Right atrium auricular region (tissue), 2 donors: ENCODE measurements around the gene DNAH3. TPM values are rescaled to one million over a fixed set of nuclear protein-coding genes. Genes with fewer than 3 reads are reported as not detected.
"Not testable (repeated sequence)": the region's sequence is repeated elsewhere in the genome, so short reads cannot be mapped to it uniquely, and the experiment has no call there.

Experiments used
- DNase-seq: peaks from one replicate; pipeline ENCODE4 v3.0.0-alpha.2; 2019; ENCODE audit warnings: low spot score
- H3K27ac ChIP-seq, 2 donors: fragments of 200-600 bp; sonication (generic); 1 replicate in 1 of 2; 2 replicates in 1 of 2; pipeline ENCODE4 v1.5.1; 2016 to 2019
- H3K27me3 ChIP-seq, 2 donors: fragments of 200-600 bp; sonication (generic); one replicate each; pipeline versions ENCODE4 v1.5.1 to v1.6.0; 2017 to 2019
- H3K36me3 ChIP-seq: fragments of 200-600 bp; sonication (generic); one replicate; pipeline ENCODE4 v1.5.1; 2016
- H3K4me1 ChIP-seq, 2 donors: fragments of 200-600 bp; sonication (generic); one replicate each; pipeline versions ENCODE4 v1.5.1 to v1.6.0; 2017 to 2019
- H3K4me3 ChIP-seq, 2 donors: fragments of 200-600 bp; sonication (generic); 1 replicate in 1 of 2; 2 replicates in 1 of 2; pipeline ENCODE4 v1.5.1; 2017 to 2019; ENCODE audit warnings: mild to moderate bottlenecking in 1 of 2, moderate library complexity in 1 of 2
- H3K9me3 ChIP-seq, 2 donors: fragments of 200-600 bp; sonication (generic); one replicate each; pipeline ENCODE4 v1.5.1; 2019
- total RNA-seq, 2 donors: library from RNA; depleted of rRNA; stranded (reverse); fragments of >200 nt; gene quantifications; one replicate each; pipeline ENCODE4 v1.1.0, GENCODE V29; 2016
- TF ChIP-seq, protein P1 (sequence below), 2 donors: fragments of 200-600 bp; sonication (generic); IDR thresholded peaks; one replicate each; pipeline ENCODE4 v1.5.1; 2019; ENCODE audit warnings: antibody characterized with exemption in 2 of 2

Gene DNAH3
- total RNA-seq, 2 donors from 2014 or later: 0.20 TPM; not detected in 1

DNA sequence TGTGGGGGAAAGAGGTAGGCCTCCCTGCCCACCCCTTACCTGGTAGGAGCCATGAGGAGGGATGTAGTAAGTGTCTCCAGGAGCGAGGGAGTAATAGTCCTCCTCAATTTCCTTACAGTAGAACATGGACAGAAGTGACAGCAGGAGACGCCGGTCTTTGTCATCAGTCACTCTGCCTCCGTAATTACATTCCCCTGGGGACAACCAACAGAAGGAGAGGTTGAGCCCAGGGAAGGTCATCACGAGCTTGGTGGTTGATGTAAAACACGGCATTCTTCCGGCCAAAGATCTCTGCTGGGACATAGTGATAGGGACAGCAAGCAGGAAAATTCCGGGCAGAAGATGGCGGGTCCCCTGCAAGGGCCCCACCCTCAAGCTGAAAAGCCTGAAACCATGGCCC lies 202.2 kb downstream of the DNAH3 start:
- TF ChIP-seq, protein P1, sequence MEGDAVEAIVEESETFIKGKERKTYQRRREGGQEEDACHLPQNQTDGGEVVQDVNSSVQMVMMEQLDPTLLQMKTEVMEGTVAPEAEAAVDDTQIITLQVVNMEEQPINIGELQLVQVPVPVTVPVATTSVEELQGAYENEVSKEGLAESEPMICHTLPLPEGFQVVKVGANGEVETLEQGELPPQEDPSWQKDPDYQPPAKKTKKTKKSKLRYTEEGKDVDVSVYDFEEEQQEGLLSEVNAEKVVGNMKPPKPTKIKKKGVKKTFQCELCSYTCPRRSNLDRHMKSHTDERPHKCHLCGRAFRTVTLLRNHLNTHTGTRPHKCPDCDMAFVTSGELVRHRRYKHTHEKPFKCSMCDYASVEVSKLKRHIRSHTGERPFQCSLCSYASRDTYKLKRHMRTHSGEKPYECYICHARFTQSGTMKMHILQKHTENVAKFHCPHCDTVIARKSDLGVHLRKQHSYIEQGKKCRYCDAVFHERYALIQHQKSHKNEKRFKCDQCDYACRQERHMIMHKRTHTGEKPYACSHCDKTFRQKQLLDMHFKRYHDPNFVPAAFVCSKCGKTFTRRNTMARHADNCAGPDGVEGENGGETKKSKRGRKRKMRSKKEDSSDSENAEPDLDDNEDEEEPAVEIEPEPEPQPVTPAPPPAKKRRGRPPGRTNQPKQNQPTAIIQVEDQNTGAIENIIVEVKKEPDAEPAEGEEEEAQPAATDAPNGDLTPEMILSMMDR (IDR thresholded peaks at IDR 0.05): no peak
- H3K36me3 ChIP-seq: no peaks in the 10 kb centered on the region
- H3K9me3 ChIP-seq: no peaks in the 10 kb centered on the region
- no peaks in the 10 kb centered on the region for H3K4me1 ChIP-seq
- no peak for DNase-seq
- no peak overlapping the region for H3K27ac ChIP-seq
- no peaks in the 10 kb centered on the region for H3K27me3 ChIP-seq
- no peak overlapping the region for H3K4me3 ChIP-seq

DNA sequence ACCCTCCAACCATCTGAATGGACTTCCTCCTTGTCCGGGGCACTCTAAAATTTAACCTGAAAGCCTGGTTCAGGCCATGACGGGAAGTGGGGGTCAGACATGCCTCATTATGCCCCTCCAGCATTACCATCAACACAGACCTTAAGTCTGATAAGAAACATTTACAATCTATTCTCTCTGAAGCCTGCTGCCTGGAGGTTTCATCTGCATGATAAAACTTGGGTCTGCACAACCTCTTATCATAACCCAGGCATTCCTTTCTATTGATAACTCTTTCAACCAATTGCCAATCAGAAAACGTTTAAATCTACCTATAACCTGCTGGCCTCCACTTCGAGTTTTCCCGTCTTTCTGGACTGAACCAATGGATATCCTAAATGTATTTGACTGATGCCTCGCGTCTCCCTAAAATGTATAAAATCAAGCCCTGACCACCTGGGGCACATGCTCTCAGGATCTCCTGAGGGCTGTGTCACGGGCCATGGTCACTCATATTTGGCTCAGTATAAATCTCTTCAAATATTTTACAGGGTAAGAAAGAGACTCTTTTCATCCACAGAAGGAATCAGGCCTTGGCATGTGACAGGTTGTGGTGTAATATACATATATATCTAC lies 204.5 kb downstream of the DNAH3 start:
- no peaks in the 10 kb centered on the region for H3K4me1 ChIP-seq
- DNase-seq: no peak
- H3K9me3 ChIP-seq: no peaks in the 10 kb centered on the region
- H3K36me3 ChIP-seq: no peaks in the 10 kb centered on the region
- no peak overlapping the region for H3K4me3 ChIP-seq
- TF ChIP-seq, protein P1 (IDR thresholded peaks at IDR 0.05): no peak
- H3K27me3 ChIP-seq: no peaks in the 10 kb centered on the region
- H3K27ac ChIP-seq: no peak overlapping the region

DNA sequence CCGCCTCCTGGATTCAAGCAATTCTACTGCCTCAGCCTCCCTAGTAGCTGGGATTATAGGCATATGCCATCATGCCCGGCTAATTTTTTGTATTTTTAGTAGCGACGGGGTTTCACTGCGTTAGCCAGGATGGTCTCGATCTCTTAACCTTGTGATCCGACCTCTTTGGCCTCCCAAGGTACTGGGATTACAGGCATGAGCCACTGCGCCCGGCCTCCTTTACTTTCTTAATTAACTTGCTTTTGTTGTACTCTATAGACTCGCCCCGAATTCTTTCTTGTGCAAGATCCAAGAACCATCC lies 205.1 kb downstream of the DNAH3 start:
- H3K4me1 ChIP-seq, H3K36me3 ChIP-seq, H3K4me3 ChIP-seq, DNase-seq, H3K9me3 ChIP-seq, H3K27me3 ChIP-seq, H3K27ac ChIP-seq: not testable (repeated sequence)

DNA sequence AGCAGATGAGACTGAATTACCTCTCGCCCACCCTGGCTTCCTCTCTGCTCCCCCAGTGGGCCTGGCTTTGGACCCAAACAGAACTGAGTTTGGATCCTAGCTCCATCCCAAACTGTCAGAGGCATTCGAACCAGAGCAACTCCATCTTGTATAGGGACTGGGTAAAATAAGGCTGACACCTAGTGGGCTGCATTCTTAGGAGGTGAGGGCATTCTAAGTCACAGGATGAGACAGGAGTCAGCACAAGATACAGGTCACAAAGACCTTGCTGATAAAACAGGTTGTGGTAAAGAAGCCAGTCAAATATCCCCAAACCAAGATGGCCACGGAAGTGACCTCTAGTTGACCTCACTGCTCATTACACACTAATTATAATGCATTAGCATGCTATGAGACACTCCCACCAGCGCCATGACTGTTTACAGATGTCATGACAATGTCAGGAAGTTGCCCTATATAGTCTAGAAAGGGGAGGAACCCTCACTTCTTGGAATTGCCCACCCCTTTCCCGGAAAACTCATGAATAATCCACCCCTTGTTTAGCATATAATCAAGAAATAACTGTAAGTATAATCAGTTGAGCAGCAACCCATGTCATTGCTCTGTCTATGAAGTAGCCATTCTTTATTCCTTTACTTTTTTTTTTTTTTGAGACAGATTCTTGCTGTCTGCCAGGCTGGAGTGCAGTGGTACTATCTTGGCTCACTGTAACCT lies 205.6 kb downstream of the DNAH3 start:
- no peaks in the 10 kb centered on the region for H3K9me3 ChIP-seq
- H3K4me3 ChIP-seq: no peak overlapping the region
- no peak overlapping the region for H3K27ac ChIP-seq
- no peaks in the 10 kb centered on the region for H3K27me3 ChIP-seq
- TF ChIP-seq, protein P1 (IDR thresholded peaks at IDR 0.05): peak in 1 of 2 donors; percentile 27
- no peaks in the 10 kb centered on the region for H3K36me3 ChIP-seq
- DNase-seq: no peak
- no peaks in the 10 kb centered on the region for H3K4me1 ChIP-seq

DNA sequence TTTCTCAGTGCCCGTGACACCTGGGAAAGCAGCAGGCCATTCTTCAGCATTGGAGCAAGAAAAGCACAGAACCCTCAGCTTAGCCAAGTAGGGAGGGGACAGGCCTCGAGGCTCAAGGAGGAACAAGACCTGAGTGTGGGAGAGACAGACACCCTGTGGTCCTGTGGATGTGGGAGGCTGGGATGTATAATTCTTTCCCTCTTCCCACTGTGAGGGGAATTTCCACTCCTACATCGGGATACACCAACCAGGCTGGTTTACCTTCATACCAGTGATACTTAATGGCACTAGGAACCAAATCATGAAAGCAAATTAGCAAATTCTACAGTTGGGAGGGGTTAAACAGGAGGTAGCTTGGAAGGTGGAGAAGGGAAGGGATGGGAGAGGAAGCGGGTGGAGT lies 208.4 kb downstream of the DNAH3 start:
- H3K36me3 ChIP-seq: no peaks in the 10 kb centered on the region
- H3K27ac ChIP-seq: no peak overlapping the region

DNA sequence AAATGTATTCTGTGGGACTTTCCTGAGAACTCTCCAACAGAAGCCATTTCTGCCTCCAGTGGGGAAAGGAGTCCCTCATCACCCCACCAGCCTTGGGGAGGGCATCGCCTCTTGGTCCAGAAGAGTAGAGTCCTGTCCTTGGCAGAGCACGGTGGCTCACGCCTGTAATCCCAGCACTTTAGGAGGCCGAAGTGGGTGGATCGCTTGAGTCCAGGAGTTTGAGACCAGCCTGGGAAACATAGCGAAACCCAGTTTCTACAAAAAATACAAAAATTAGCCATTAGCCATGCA lies 209.1 kb downstream of the DNAH3 start:
- Histone ChIP-seq H3K27ac (no peak overlapping the region), H3K4me1 (no peaks in the 10 kb centered on the region), H3K9me3 (no peaks in the 10 kb centered on the region), H3K4me3 (no peak overlapping the region), H3K27me3 (no peaks in the 10 kb centered on the region), H3K36me3 (no peaks in the 10 kb centered on the region)
- TF ChIP-seq, protein P1 (IDR thresholded peaks at IDR 0.05): no peak
- no peak for DNase-seq

More for the DNA sequence above, 208.4 kb downstream of the DNAH3 start:
- TF ChIP-seq, protein P1 (IDR thresholded peaks at IDR 0.05): no peak
- DNase-seq: no peak
- H3K27me3 ChIP-seq: no peaks in the 10 kb centered on the region
- no peaks in the 10 kb centered on the region for H3K9me3 ChIP-seq
- H3K4me1 ChIP-seq: no peaks in the 10 kb centered on the region
- H3K4me3 ChIP-seq: no peak overlapping the region
